HL-60/S4 treated with retinoic acid at 250 ng/mL for 4 days and 3 days (cell line): ENCODE measurements around the gene RPLP1.

ENCODE experiments used
- in situ Hi-C: fragments of 300-500 bp; cut with MboI; formaldehyde crosslinking; loops from 2 replicates; pipeline ENCODE4 v1.7.0; 2022; ENCODE audit warnings: low sequenced_read_pairs

Gene RPLP1

DNA sequence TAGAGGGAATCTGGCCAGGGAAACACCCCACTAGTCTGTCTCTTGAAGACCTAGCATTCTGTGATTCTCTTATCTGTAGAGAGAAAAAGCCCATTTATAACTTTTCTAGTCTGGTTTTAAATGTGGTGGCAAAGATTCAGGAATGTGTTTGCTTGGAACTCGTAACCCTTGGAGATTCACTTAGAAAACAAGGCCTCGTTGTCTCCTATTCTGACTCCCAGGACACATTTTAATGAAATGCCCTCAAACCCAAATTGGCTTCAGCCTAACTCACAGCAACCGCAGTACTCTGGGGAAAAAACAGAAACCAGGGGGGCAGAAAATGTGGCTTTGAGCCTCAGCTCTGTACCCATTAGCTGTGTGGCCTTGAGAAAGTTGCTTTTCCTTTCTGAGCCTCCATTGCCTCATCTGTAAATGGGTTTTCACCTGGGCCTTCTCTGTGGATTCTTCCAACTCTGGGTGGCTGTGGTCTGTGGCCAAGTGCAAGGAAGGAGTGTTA lies 36.5 kb downstream of the RPLP1 start:
- in situ Hi-C loops, result loop anchor here (25.0 kb wide), 1 partner anchor 1223 kb away; no protein-coding TSS in a partner anchor

GRCh38 chr15:69490356-69491037 lies 37.9 kb downstream of the RPLP1 start:
- in situ Hi-C loops, result loop anchor here (25.0 kb wide), 1 partner anchor 1222 kb away; no protein-coding TSS in a partner anchor

- in situ Hi-C loops, result loop anchor here (25.0 kb wide), 1 partner anchor 1221 kb away; no protein-coding TSS in a partner anchor
These were observed 38.5 kb downstream of the RPLP1 start for GRCh38 chr15:69491038-69491505.

DNA sequence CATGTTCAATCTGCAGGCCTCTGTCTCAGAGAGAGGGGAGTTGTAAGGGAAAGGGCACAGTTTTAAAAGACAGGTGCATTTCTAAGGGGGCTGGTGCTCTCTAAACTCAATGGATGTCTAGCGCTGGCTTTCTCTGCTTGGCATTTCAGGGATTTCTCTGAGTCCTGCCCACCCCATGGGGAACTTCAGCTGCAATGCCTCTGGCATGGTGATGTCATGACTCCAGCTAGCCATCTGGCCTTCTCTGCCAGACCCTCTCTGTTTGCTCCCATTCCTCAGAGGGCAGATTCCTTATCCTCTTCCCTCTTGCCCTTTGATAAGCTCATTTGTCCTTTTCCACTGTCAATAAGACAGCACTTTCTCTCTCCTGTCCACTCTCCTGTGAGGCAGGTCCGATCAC lies 40.8 kb downstream of the RPLP1 start:
- in situ Hi-C loops, result loop anchor here (25.0 kb wide), 1 partner anchor 1219 kb away; no protein-coding TSS in a partner anchor

DNA sequence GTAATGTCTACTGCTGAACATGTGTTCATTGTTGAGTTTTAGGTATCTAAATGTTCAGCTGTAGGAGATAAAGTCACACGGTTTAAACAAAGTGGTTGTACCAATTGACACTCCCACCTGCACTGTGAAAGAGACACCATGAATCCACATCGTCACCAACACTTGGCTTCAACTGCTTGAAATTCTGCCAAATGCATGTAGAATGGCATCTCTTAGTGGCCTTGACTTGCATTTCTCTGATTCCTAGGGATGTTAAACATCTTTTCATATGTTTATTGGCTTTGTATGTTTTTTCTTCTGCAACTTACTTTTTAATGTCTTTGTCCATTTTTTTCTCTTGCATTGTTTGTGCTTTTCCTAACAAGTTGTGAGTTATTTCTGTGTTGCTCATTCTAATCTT lies 43.4 kb downstream of the RPLP1 start:
- in situ Hi-C loops, result loop anchor here (25.0 kb wide), 1 partner anchor 1216 kb away; no protein-coding TSS in a partner anchor

- in situ Hi-C loops, result loop anchor here (25.0 kb wide), 1 partner anchor 1215 kb away; no protein-coding TSS in a partner anchor
These were observed 44.5 kb downstream of the RPLP1 start for GRCh38 chr15:69497076-69497475.

DNA sequence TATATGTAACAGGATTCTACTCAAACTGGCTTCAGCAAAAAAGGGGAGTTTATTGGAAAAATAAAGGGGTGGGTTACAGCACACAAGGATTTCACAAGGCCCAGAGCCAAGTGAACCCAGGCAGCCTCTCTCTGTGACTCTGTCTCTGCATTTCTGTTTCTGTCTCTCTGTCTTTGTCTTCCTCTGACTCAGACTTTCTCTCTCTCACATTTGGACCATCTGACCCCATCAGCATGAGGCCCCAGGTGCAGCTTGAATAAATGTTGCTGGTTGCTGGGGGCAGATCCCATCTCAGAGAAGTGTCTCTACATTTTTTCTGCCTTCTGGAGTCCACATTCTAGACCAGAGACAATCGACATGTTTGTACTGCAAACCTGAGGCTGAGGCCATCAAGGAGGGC lies 45.0 kb downstream of the RPLP1 start:
- in situ Hi-C loops, result loop anchor here (25.0 kb wide), 1 partner anchor 1215 kb away; no protein-coding TSS in a partner anchor

- in situ Hi-C loops, result loop anchor here (25.0 kb wide), 1 partner anchor 1214 kb away; no protein-coding TSS in a partner anchor
These were observed 45.7 kb downstream of the RPLP1 start for GRCh38 chr15:69498282-69498681.

GRCh38 chr15:69498987-69499386 lies 46.4 kb downstream of the RPLP1 start:
- in situ Hi-C loops, result loop anchor here (25.0 kb wide), 1 partner anchor 1213 kb away; no protein-coding TSS in a partner anchor

DNA sequence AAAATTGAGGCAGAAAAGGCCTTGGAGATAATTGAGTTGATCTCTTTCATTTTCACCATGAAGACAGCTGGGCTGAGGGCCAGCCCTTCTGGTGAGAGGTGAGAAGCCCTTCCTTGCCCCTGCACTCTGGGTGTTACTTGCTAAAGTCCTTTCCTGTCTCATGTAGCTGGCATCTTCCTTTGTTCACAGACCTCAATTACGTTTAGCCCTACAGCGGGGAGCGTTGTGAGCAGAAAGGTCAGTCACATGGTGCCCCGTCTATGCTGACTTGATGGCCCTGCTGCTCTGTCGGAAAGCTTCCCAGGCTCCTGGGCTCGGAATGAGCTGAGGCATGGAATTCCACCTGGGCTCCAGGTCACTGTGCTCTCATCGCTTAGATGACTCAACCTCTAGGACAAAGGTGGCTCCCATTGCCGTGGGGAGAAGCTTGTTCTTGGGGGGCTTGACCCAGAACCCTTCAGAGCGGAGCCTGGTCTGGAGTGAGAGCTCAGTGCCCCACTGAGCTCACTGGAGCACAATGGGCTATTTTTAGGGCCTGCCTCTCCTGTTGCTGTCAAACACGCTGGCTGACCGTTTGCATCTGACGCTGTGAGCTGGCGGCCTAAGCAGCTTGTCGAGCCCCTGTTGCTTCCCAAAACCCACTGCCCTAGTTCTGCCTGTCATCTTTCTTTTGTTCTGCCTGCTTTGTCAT lies 47.0 kb downstream of the RPLP1 start:
- in situ Hi-C loops, result loop anchor here (25.0 kb wide), 2 partner anchors 988 to 1213 kb away; no protein-coding TSS in a partner anchor

GRCh38 chr15:69500339-69500738 lies 47.7 kb downstream of the RPLP1 start:
- in situ Hi-C loops, result loop anchor here (25.0 kb wide), 1 partner anchor 987 kb away; no protein-coding TSS in a partner anchor

DNA sequence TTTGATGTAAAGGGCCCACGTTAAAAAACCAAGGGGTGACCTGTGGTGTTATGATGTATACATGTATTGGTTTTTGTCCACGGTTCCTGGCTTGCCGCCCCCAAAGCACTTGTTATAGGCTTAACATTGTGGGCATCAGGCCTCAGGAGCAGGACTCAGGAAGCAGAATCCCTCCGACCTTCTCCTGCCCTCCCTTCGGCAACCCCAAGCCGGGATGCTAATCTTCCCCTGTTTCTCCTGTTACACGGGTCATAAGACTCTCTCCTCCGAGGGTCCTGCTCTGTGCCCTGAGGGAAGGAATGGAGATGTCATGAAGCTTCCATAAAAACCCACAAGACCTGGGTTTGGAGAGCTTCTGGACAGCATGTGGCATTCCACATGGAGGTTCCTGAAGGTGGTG lies 48.8 kb downstream of the RPLP1 start:
- in situ Hi-C loops, result loop anchor here (25.0 kb wide), 1 partner anchor 986 kb away; no protein-coding TSS in a partner anchor

DNA sequence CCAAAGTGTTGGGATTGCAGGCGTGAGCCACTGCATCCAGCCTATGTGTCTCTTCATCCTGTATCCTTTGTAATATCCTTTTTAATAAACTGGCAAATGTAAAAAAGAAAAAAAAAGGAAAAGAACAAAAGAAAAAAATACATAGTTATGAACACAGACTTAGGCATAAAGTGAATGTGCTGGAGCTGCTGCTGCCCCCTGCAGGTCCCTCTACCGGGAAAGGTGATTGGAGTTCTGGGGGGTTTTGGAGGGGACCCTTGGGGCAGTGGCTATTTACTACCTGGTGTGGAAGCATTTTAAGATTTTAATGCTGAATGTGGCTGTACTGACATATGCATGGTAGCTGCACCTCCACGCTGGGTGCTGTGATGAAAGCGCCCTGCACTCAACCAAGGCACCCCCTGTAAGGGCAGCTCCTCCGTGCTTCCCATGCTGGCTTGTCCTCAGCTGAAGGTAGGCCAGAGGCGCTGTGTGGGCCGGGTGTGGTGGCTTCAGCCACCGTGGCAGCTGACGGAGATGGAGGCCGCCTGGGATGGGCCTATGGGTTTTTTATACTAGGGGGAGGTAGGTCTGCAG lies 49.9 kb downstream of the RPLP1 start:
- in situ Hi-C loops, result loop anchor here (25.0 kb wide), 1 partner anchor 985 kb away; no protein-coding TSS in a partner anchor

DNA sequence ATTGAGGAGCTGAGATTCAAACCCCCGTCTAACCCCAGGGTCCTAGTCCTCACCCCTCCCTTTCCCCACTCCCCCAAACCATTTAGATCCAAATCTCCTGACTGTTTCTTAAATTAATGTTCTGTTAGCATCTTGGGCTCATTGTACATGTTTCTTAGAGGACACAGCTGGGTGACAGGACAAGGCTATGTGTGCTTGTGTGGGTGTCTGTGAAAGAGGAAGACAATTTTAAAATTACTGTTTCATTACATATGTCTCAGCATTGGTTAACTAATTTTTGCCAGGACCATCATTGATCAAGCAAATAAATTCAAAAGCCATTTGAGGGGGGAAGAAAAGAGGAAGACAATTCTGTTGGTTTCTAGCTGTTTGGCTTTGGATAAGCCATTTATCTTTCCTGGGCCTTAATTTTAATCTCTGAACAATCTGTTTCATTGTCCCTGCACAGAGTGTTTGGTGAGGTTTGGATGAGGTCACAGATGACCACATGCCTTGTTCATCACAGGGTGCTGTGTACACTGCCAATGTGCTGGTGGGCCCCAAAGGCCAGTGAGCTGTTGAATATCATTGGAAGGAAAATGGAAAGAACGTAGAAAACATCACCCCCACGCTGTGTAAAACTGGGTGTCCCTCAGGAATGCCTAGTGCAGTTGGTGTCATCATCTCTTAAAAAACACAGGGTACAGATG lies 51.9 kb downstream of the RPLP1 start:
- in situ Hi-C loops, result loop anchor here (25.0 kb wide), 1 partner anchor 983 kb away; no protein-coding TSS in a partner anchor
